ENCODE measurements around the gene TSPAN17.

TSPAN17 gene

GRCh38 chr5:176647030-176647842, at the start of gene TSPAN17:
Gene TSPAN17 (plus strand): TSS chr5:176647484. CDS start chr5:176647616, 132 bp downstream.
- in situ Hi-C loops (cut with HindIII; ENCODE audit: low sequenced_read_pairs): no loop called here

- in situ Hi-C loops (cut with HindIII; ENCODE audit: low sequenced_read_pairs): loop anchor here (25.0 kb wide), 1 partner anchor 163 kb away; the partner anchor contains the start of gene FAF2
Observed at GRCh38 chr5:176599749-176600430, 47.4 kb upstream of the TSPAN17 start.

- in situ Hi-C loops (cut with HindIII; ENCODE audit: low sequenced_read_pairs): loop anchor here (25.0 kb wide), 1 partner anchor 165 kb away; the partner anchor contains the start of gene FAF2
Observed at GRCh38 chr5:176601901-176602482, 45.3 kb upstream of the TSPAN17 start.

GRCh38 chr5:176603091-176603490, 44.2 kb upstream of the TSPAN17 start:
- in situ Hi-C loops (cut with HindIII; ENCODE audit: low sequenced_read_pairs): loop anchor here (25.0 kb wide), 1 partner anchor 166 kb away; the partner anchor contains the start of gene FAF2

GRCh38 chr5:176606032-176606431, 41.3 kb upstream of the TSPAN17 start:
- in situ Hi-C loops (cut with HindIII; ENCODE audit: low sequenced_read_pairs): loop anchor here (25.0 kb wide), 1 partner anchor 169 kb away; the partner anchor contains the start of gene FAF2

- in situ Hi-C loops (cut with HindIII; ENCODE audit: low sequenced_read_pairs): loop anchor here (25.0 kb wide), 1 partner anchor 170 kb away; the partner anchor contains the start of gene FAF2
Observed at GRCh38 chr5:176606875-176607274, 40.4 kb upstream of the TSPAN17 start.

- in situ Hi-C loops (cut with HindIII; ENCODE audit: low sequenced_read_pairs): loop anchor here (25.0 kb wide), 1 partner anchor 171 kb away; the partner anchor contains the start of gene FAF2
Observed at GRCh38 chr5:176608142-176608705, 39.1 kb upstream of the TSPAN17 start.

GRCh38 chr5:176608937-176609723, 38.2 kb upstream of the TSPAN17 start:
- in situ Hi-C loops (cut with HindIII; ENCODE audit: low sequenced_read_pairs): loop anchor here (25.0 kb wide), 1 partner anchor 172 kb away; the partner anchor contains the start of gene FAF2

GRCh38 chr5:176609724-176610434, 37.4 kb upstream of the TSPAN17 start, which contains the start of gene GPRIN1:
Gene GPRIN1 (minus strand): TSS chr5:176610156. CDS start chr5:176599834, 10,322 bp downstream.
- in situ Hi-C loops (cut with HindIII; ENCODE audit: low sequenced_read_pairs): loop anchor here (5.0 to 25.0 kb wide), 2 partner anchors 73 to 173 kb away; partner anchors contain the start of genes FAF2 and RNF44

GRCh38 chr5:176610435-176610773, 36.9 kb upstream of the TSPAN17 start:
- in situ Hi-C loops (cut with HindIII; ENCODE audit: low sequenced_read_pairs): loop anchor here (5.0 to 25.0 kb wide), 2 partner anchors 73 to 173 kb away; partner anchors contain the start of genes FAF2 and RNF44

- in situ Hi-C loops (cut with HindIII; ENCODE audit: low sequenced_read_pairs): loop anchor here (5.0 to 25.0 kb wide), 2 partner anchors 74 to 174 kb away; partner anchors contain the start of genes FAF2 and RNF44
Observed at GRCh38 chr5:176611435-176611834, 35.8 kb upstream of the TSPAN17 start.

- in situ Hi-C loops (cut with HindIII; ENCODE audit: low sequenced_read_pairs): loop anchor here (5.0 to 25.0 kb wide), 2 partner anchors 75 to 175 kb away; partner anchors contain the start of genes FAF2 and RNF44
Observed at GRCh38 chr5:176612008-176612407, 35.3 kb upstream of the TSPAN17 start.

- in situ Hi-C loops (cut with HindIII; ENCODE audit: low sequenced_read_pairs): loop anchor here (5.0 to 25.0 kb wide), 2 partner anchors 76 to 176 kb away; partner anchors contain the start of genes FAF2 and RNF44
Observed at GRCh38 chr5:176612855-176613254, 34.4 kb upstream of the TSPAN17 start.

GRCh38 chr5:176614805-176615478, 32.3 kb upstream of the TSPAN17 start:
- in situ Hi-C loops (cut with HindIII; ENCODE audit: low sequenced_read_pairs): loop anchor here (5.0 to 25.0 kb wide), 2 partner anchors 78 to 178 kb away; partner anchors contain the start of genes FAF2 and RNF44

GRCh38 chr5:176616511-176616910, 30.8 kb upstream of the TSPAN17 start:
- in situ Hi-C loops (cut with HindIII; ENCODE audit: low sequenced_read_pairs): loop anchor here (25.0 kb wide), 1 partner anchor 179 kb away; the partner anchor contains the start of gene FAF2

GRCh38 chr5:176618783-176619182, 28.5 kb upstream of the TSPAN17 start:
- in situ Hi-C loops (cut with HindIII; ENCODE audit: low sequenced_read_pairs): loop anchor here (25.0 kb wide), 1 partner anchor 181 kb away; the partner anchor contains the start of gene FAF2

GRCh38 chr5:176619203-176619568, 28.1 kb upstream of the TSPAN17 start:
- in situ Hi-C loops (cut with HindIII; ENCODE audit: low sequenced_read_pairs): loop anchor here (25.0 kb wide), 1 partner anchor 182 kb away; the partner anchor contains the start of gene FAF2
